GM12892 (cell line): ENCODE results near the gene TMEM109.

Experiments
- DNase-seq: peaks from one replicate; pipeline ENCODE4 v3.0.0; 2011; ENCODE audit not compliant: insufficient read length
- FAIRE-seq: peaks from 2 replicates; lab custom pipeline; 2011; peaks lifted over from hg19 to GRCh38; lab: Jason Lieb, UNC
- POLR2A ChIP-seq: IDR thresholded peaks from 2 replicates; pipeline ENCODE4 v1.6.1; 2011; ENCODE audit warnings: low read depth, low read length, control low read depth
- POLR2AphosphoS5 ChIP-seq: IDR thresholded peaks from 2 replicates; pipeline ENCODE4 v1.6.1; 2011; ENCODE audit warnings: low read depth, low read length, control low read depth
- TAF1 ChIP-seq: IDR thresholded peaks from 2 replicates; pipeline ENCODE4 v1.6.1; 2011; ENCODE audit warnings: low read depth, mild to moderate bottlenecking, control low read depth, low read length, borderline replicate concordance

TMEM109 gene

GRCh38 chr11:60924110-60924905, 10.3 kb downstream of the TMEM109 start, which contains the start of gene TMEM132A:
TMEM132A (plus strand) TSS chr11:60924460; CDS start chr11:60924634, 174 bp downstream.
- DNase-seq (peak; percentile 72), FAIRE-seq (peak; percentile 91)
- TF ChIP-seq POLR2AphosphoS5 (no peak), POLR2A (no peak), TAF1 (no peak)

- no peak for DNase-seq
- peak; percentile 84 for FAIRE-seq
- TF ChIP-seq POLR2AphosphoS5 (no peak), POLR2A (no peak), TAF1 (no peak)
Measured at GRCh38 chr11:60924906-60925853, 11.2 kb downstream of the TMEM109 start.

- FAIRE-seq (peak; percentile 56), DNase-seq (no peak)
- no peak for TF ChIP-seq POLR2AphosphoS5
- no peak for TF ChIP-seq POLR2A
- no peak for TF ChIP-seq TAF1
Measured at GRCh38 chr11:60925868-60926267, 11.9 kb downstream of the TMEM109 start.

GRCh38 chr11:60926500-60926899, 12.5 kb downstream of the TMEM109 start:
- FAIRE-seq (no peak), DNase-seq (no peak)
- TF ChIP-seq TAF1 (no peak), POLR2A (no peak), POLR2AphosphoS5 (no peak)

GRCh38 chr11:60927061-60927592, 13.2 kb downstream of the TMEM109 start:
- TF ChIP-seq POLR2AphosphoS5, result no peak
- TF ChIP-seq POLR2A, result no peak
- TF ChIP-seq TAF1, result no peak
- FAIRE-seq (no peak), DNase-seq (no peak)

- FAIRE-seq, result no peak
- TF ChIP-seq POLR2A (no peak), POLR2AphosphoS5 (no peak)
- no peak for DNase-seq
Measured at GRCh38 chr11:60927600-60927999, 13.6 kb downstream of the TMEM109 start.

- FAIRE-seq (no peak), DNase-seq (no peak)
- TF ChIP-seq POLR2A, result no peak
- TF ChIP-seq POLR2AphosphoS5, result no peak
- TF ChIP-seq TAF1, result no peak
Measured at GRCh38 chr11:60928563-60929001, 14.6 kb downstream of the TMEM109 start.

- FAIRE-seq (no peak), DNase-seq (no peak)
- TF ChIP-seq POLR2AphosphoS5 (no peak), POLR2A (0 out of 2 replicates have a peak, but pooled peaks have one; percentile 13)
Measured at GRCh38 chr11:60929764-60930163, 15.8 kb downstream of the TMEM109 start.

- TF ChIP-seq POLR2AphosphoS5 (no peak), POLR2A (no peak), TAF1 (no peak)
- no peak for FAIRE-seq
- DNase-seq, result no peak
Measured at GRCh38 chr11:60930394-60930793, 16.4 kb downstream of the TMEM109 start.

GRCh38 chr11:60931917-60932316, 18.0 kb downstream of the TMEM109 start:
- FAIRE-seq, result peak; percentile 81
- TF ChIP-seq POLR2A, result no peak
- TF ChIP-seq TAF1, result no peak
- TF ChIP-seq POLR2AphosphoS5, result no peak; the same call in 1 of the 2 replicates
- no peak for DNase-seq

- DNase-seq, result no peak
- peak; percentile 81 for FAIRE-seq
- TF ChIP-seq POLR2A, result peak; percentile 42; the same call in 1 of the 2 replicates
- TF ChIP-seq POLR2AphosphoS5, result no peak
- TF ChIP-seq TAF1, result no peak
Measured at GRCh38 chr11:60932605-60933356, 18.8 kb downstream of the TMEM109 start.
